Peyer's patch (tissue), 4 donors: Measurements from ENCODE around the gene MTUS2. TPM values are rescaled to one million over a fixed set of nuclear protein-coding genes. Genes with fewer than 3 reads are reported as not detected.

Source experiments
- DNase-seq, 3 donors: peaks; one replicate each; pipeline ENCODE4 v3.0.0-alpha.2; 2017 to 2019
- H3K27ac ChIP-seq, 4 donors: fragments of 200-600 bp; sonication (generic); one replicate each; pipeline ENCODE4 v1.5.1; 2016 to 2019
- H3K27me3 ChIP-seq, 2 donors: fragments of 200-600 bp; sonication (generic); one replicate each; pipeline ENCODE4 v1.5.1; 2019
- H3K36me3 ChIP-seq, 3 donors: fragments of 200-600 bp; sonication (generic); one replicate each; pipeline ENCODE4 v1.5.1; 2016 to 2019
- H3K4me1 ChIP-seq, 4 donors: fragments of 200-600 bp; sonication (generic); one replicate each; pipeline ENCODE4 v1.5.1; 2016 to 2019
- H3K4me3 ChIP-seq, 4 donors: fragments of 200-600 bp; sonication (generic); 1 replicate in 3 of 4; 2 replicates in 1 of 4; pipeline ENCODE4 v1.5.1; 2016 to 2019; ENCODE audit warnings: mild to moderate bottlenecking in 1 of 4
- H3K9me3 ChIP-seq, 4 donors: fragments of 200-600 bp; sonication (generic); one replicate each; pipeline ENCODE4 v1.5.1; 2016 to 2019; ENCODE audit warnings: mild to moderate bottlenecking in 1 of 4
- POLR2A ChIP-seq, 2 donors: fragments of 450-650 bp; IDR thresholded peaks; one replicate each; pipeline ENCODE4 v1.5.1; 2017; ENCODE audit warnings: antibody characterized with exemption in 2 of 2, mild to moderate bottlenecking in 2 of 2, moderate library complexity in 2 of 2
- total RNA-seq, 4 donors: library from RNA; depleted of rRNA; stranded (reverse); fragments of >200 nt; gene quantifications; one replicate each; pipeline ENCODE4 v1.1.0, GENCODE V29; 2016
- TF ChIP-seq, protein P1 (sequence below), 6 experiments: fragments of 450-650 bp in 4 of 6; fragments of 200-600 bp in 2 of 6; sonication (generic) in 1 of 6; IDR thresholded peaks; one replicate each; pipeline ENCODE4 v1.5.1; 2017 to 2019; ENCODE audit warnings: antibody characterized with exemption in 6 of 6, mild to moderate bottlenecking in 3 of 6, moderate library complexity in 1 of 6

The MTUS2 gene
- total RNA-seq, result under 1 TPM in 3 of 4 donors, not detected in 1; 0.13 to 0.28 (median 0.18) TPM

DNA sequence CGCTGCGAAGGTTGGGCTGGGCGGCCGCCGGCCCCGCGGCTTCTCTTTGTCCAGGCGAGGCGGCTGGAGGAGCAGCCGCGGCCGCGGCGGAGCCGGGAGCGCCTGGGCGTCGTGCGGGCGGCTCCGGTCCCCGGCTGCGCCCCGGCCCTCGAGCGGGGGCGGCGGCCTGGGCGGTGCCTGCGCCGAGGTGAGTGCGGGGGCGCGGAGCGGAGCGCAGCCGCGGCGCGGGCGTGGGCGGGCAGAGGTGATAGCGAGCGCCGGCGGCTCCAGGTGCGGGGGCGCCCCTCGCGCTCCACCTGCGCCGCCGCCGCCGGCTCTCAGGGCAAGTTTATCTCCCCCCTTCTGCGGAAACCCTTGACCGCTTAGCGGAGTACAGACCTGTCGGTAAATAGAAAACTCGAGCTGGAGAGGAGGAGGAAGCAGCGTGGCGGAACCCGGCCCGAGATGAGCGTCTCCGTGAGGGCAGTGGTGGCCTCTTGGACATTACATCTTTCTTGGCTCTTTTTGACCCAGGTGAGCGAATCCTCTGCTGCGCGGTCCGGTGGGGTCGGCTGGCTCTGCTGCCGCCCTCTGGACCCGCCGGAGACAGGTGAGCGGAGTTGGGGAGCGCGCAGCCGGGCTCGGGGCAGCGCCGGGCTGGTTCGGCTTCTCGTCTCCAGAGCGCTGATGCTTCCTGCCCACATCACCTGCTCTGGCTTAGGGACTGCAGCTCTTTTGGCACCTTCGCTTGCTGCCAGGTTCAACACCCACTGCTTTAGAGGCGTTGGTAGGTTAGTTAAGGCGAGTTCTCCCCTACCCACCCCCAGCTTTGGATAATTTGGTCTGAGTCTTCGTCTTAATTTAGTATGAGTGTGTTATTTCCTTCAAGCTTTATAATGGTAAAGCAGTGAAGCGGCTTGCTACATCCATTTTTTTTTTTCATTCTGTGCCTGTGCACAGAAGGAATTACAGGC, at the start of gene MTUS2:
Gene MTUS2 (plus strand): TSS at position 241 of the 953 bp plus-strand sequence.
- Histone ChIP-seq H3K27me3 (no peaks in the 10 kb centered on the region), H3K4me3 (peak within 1 kb of the TSS in 3 of 4 donors; percentile 29 to 47 (median 43)), H3K27ac (no peak within 1 kb of the TSS), H3K9me3 (peaks cover 0 to 3% (median 0%) of the 10 kb centered on the region in 4 donors), H3K4me1 (peaks cover 0 to 13% (median 4%) of the 10 kb centered on the region in 4 donors), H3K36me3 (no peaks in the 10 kb centered on the region)
- no peak for DNase-seq
- TF ChIP-seq POLR2A (IDR thresholded peaks at IDR 0.05), result no peak
- TF ChIP-seq, protein P1, sequence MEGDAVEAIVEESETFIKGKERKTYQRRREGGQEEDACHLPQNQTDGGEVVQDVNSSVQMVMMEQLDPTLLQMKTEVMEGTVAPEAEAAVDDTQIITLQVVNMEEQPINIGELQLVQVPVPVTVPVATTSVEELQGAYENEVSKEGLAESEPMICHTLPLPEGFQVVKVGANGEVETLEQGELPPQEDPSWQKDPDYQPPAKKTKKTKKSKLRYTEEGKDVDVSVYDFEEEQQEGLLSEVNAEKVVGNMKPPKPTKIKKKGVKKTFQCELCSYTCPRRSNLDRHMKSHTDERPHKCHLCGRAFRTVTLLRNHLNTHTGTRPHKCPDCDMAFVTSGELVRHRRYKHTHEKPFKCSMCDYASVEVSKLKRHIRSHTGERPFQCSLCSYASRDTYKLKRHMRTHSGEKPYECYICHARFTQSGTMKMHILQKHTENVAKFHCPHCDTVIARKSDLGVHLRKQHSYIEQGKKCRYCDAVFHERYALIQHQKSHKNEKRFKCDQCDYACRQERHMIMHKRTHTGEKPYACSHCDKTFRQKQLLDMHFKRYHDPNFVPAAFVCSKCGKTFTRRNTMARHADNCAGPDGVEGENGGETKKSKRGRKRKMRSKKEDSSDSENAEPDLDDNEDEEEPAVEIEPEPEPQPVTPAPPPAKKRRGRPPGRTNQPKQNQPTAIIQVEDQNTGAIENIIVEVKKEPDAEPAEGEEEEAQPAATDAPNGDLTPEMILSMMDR (IDR thresholded peaks at IDR 0.05), result no peak

DNA sequence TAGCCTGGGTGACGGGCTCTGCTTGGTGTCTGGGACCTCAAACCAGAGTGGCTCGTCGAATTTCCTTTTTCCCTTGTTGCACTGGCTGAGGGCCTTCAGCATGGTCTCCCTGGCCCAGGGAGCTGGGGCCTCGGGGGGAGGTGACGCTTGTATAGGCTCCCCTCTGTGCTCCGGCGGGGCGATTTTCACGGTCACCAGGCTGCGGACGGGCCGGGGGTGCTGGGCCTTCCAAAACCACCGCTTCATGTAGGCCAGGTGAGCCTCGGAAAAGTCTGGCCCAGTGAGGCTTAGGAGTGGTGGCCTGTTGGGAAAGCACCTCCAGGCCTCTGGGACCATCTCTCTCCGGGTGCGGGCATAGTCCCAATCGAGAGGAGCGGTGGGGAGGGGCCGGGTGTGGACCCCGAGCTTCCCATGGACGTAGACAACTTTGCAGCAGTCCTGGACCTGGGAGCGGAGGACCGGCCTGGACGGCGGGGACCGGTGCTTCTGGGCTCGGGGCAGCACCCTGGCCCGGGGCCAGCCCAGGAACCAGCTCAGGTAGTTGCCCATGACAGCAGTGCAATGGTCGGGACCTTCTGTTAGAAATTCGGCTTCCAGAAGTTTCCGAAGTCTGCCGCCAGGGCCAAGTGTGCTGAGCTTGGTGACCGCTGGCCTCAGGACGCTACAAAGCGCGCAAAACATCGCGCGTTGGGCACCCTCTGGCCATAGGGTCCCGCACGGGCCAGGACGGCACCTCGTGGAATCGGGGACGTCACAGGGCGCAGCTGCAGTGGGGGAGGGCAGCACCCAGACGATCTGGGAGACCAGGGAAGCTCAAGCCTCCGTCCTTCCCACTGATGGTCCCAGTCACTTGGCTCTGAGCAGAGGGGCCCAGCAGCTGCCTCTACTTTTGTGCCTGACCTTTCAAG, 41.6 kb upstream of the MTUS2 start:
- no peaks in the 10 kb centered on the region for H3K36me3 ChIP-seq
- TF ChIP-seq, protein P1 (IDR thresholded peaks at IDR 0.05), result no peak
- no peak for TF ChIP-seq POLR2A (IDR thresholded peaks at IDR 0.05)
- DNase-seq, result no peak

DNA sequence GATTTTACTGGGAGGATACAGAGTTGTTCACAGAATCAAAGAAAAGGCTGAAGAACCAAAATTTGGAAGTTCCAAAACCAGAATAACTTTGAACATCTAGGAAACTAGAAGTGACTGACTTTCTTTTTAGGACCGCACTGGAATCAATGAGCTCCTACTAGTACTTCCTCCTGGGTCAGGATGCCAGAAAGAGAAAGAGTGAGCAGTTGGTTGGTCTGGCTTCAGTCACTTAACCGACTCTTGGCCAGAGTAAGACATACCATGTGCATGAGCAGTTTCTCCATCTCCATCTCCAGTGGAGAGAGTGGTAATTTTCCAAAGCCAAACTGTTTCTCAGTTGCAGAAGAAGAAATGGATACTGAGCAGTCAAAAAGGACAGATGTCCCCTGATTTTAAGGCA, 27.1 kb upstream of the MTUS2 start:
- peaks cover 0 to 6% (median 0%) of the 10 kb centered on the region in 4 donors for H3K4me1 ChIP-seq
- DNase-seq, result no peak
- no peaks in the 10 kb centered on the region for H3K9me3 ChIP-seq
- no peak overlapping the region for H3K4me3 ChIP-seq
- no peak for TF ChIP-seq POLR2A (IDR thresholded peaks at IDR 0.05)
- TF ChIP-seq, protein P1 (IDR thresholded peaks at IDR 0.05), result no peak
- no peaks in the 10 kb centered on the region for H3K27me3 ChIP-seq
- no peaks in the 10 kb centered on the region for H3K36me3 ChIP-seq
- H3K27ac ChIP-seq, result no peak overlapping the region

More for the DNA sequence above, 41.6 kb upstream of the MTUS2 start:
- Histone ChIP-seq H3K27ac (no peak overlapping the region), H3K27me3 (no peaks in the 10 kb centered on the region), H3K9me3 (peaks cover 0 to 3% (median 0%) of the 10 kb centered on the region in 4 donors), H3K4me1 (no peaks in the 10 kb centered on the region), H3K4me3 (no peak overlapping the region)

DNA sequence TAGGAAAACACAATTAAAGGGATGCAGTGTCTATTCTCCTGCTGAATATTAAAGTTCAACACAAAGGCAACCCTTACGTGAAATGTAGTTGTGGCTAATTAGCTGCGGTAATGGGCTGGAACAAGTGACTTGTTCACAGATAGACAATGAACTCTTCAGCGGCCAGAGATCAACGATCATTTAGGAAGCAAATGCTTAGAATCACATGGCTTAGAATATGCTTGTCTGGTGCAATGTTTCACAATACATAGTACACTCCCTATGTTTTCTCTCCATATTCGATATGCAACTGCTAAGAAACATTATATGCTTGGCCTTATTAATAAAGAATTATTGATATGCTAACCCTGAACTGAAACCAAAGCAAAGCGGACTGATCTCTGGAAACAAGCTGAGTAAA, 25.7 kb upstream of the MTUS2 start:
- no peak for DNase-seq
- H3K27ac ChIP-seq, result peak overlapping the region in 2 of 4 donors; percentile 20 to 31
- no peak overlapping the region for H3K4me3 ChIP-seq
- no peaks in the 10 kb centered on the region for H3K9me3 ChIP-seq
- TF ChIP-seq, protein P1 (IDR thresholded peaks at IDR 0.05), result no peak
- no peak for TF ChIP-seq POLR2A (IDR thresholded peaks at IDR 0.05)
- H3K27me3 ChIP-seq, result no peaks in the 10 kb centered on the region
- no peaks in the 10 kb centered on the region for H3K36me3 ChIP-seq
- H3K4me1 ChIP-seq, result peaks cover 0 to 6% (median 0%) of the 10 kb centered on the region in 4 donors

DNA sequence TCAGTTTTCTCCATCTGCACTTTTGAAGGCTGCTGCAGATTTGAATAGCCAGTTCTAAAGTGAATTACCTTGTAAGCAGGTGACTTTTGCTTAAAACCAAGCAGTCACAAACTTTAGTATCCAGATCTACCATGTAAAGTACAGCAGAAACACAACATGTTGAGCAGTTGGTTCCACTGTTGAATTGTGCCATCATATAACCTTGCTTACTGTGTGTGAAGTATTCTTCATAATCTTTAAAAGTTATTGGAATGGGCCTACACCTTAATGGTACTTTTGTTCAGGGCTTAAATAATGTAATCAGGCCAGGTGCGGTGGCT, 23.2 kb upstream of the MTUS2 start:
- DNase-seq, result no peak

More for the DNA sequence above, 23.2 kb upstream of the MTUS2 start:
- H3K27me3 ChIP-seq, result no peaks in the 10 kb centered on the region
- no peaks in the 10 kb centered on the region for H3K9me3 ChIP-seq
- H3K4me1 ChIP-seq, result peaks cover 0 to 6% (median 0%) of the 10 kb centered on the region in 4 donors
- no peak overlapping the region for H3K4me3 ChIP-seq
- H3K36me3 ChIP-seq, result no peaks in the 10 kb centered on the region
- no peak for TF ChIP-seq POLR2A (IDR thresholded peaks at IDR 0.05)
- TF ChIP-seq, protein P1 (IDR thresholded peaks at IDR 0.05), result no peak
- no peak overlapping the region for H3K27ac ChIP-seq
